Fibroblast of lung (primary cell): Measurements from ENCODE around the gene BCS1L. TPM values are rescaled to one million over a fixed set of nuclear protein-coding genes. Genes with fewer than 3 reads are reported as not detected.
A peak's percentile ranks its signal among the peaks of the same experiment; 100 is the strongest.

Experiments used
- DNase-seq, 2 donors: peaks; one replicate each; pipeline versions ENCODE4 v3.0.0 to v3.0.0-alpha.2; 2010; ENCODE audit warnings: low read depth in 2 of 2
- H2AFZ ChIP-seq: 2 replicates; pipeline ENCODE4 v1.5.1; 2012; ENCODE audit warnings: low read length, control low read depth, inconsistent platforms
- H3K27ac ChIP-seq: 2 replicates; pipeline ENCODE4 v1.5.1; 2011; ENCODE audit warnings: low read length, control low read depth; ENCODE audit not compliant: insufficient read depth
- H3K27me3 ChIP-seq: 2 replicates; pipeline ENCODE4 v1.5.1; 2011; ENCODE audit warnings: mild to moderate bottlenecking, low read length; ENCODE audit not compliant: control insufficient read depth, insufficient read depth
- H3K36me3 ChIP-seq: 2 replicates; pipeline ENCODE4 v1.5.1; 2011; ENCODE audit warnings: low read length; ENCODE audit not compliant: control insufficient read depth, insufficient read depth
- H3K4me1 ChIP-seq: 2 replicates; pipeline ENCODE4 v1.5.1; 2011; ENCODE audit warnings: low read length; ENCODE audit not compliant: control insufficient read depth, insufficient read depth; ENCODE audit errors: extremely low read depth
- H3K4me2 ChIP-seq: 2 replicates; pipeline ENCODE4 v1.5.1; 2011; ENCODE audit warnings: low read length, control low read depth; ENCODE audit not compliant: insufficient read depth; ENCODE audit errors: extremely low read depth
- H3K4me3 ChIP-seq, 4 experiments: fragments of 200-600 bp in 1 of 4; sonication (generic) in 1 of 4; replicated peaks in 1 of 4; 2 replicates each; pipeline ENCODE4 v1.5.1; 2011 to 2016; ENCODE audit warnings: low read length in 4 of 4, low read depth in 3 of 4, mild to moderate bottlenecking in 3 of 4, control low read depth in 2 of 4, inconsistent platforms in 1 of 4, mixed read lengths in 1 of 4; ENCODE audit not compliant: insufficient read depth in 1 of 4; ENCODE audit errors: control extremely low read depth in 1 of 4
- H3K79me2 ChIP-seq: 2 replicates; pipeline ENCODE4 v1.5.1; 2012; ENCODE audit warnings: mild to moderate bottlenecking, low read length, inconsistent platforms; ENCODE audit not compliant: control insufficient read depth, insufficient read depth
- H3K9ac ChIP-seq: 2 replicates; pipeline ENCODE4 v1.5.1; 2011; ENCODE audit warnings: mild to moderate bottlenecking, low read length, control low read depth; ENCODE audit not compliant: insufficient read depth
- H3K9me3 ChIP-seq: 2 replicates; pipeline ENCODE4 v1.5.1; 2012; ENCODE audit warnings: low read depth, low read length; ENCODE audit not compliant: control insufficient read depth, insufficient read depth
- H4K20me1 ChIP-seq: 2 replicates; pipeline ENCODE4 v1.5.1; 2011; ENCODE audit warnings: low read length; ENCODE audit not compliant: control insufficient read depth, insufficient read depth; ENCODE audit errors: extremely low read depth
- CTCF ChIP-seq, 2 donors: IDR thresholded peaks in 1 of 2; conservative IDR thresholded peaks in 1 of 2; 1 replicate in 1 of 2; 2 replicates in 1 of 2; pipeline ENCODE4 v1.5.1; 2011 to 2012; ENCODE audit warnings: low read length in 2 of 2, control low read depth in 1 of 2, inconsistent platforms in 1 of 2, low read depth in 1 of 2, mild to moderate bottlenecking in 1 of 2
- EZH2 ChIP-seq: IDR thresholded peaks from 2 replicates; pipeline ENCODE4 v1.5.1; 2012; ENCODE audit warnings: low read length, control low read depth, mild to moderate bottlenecking; ENCODE audit errors: missing control alignments
- polyA plus RNA-seq, 2 donors: library from polyadenylated mRNA; depleted of rRNA in 1 of 2; stranded (reverse) in 1 of 2; unstranded in 1 of 2; fragments of >200 nt; gene quantifications; 2 replicates each; pipeline ENCODE4 v1.2.1, GENCODE V29; 2011 to 2012; ENCODE audit warnings: missing spikeins in 1 of 2
- total RNA-seq: library from RNA; depleted of rRNA; stranded (reverse); fragments of >200 nt; gene quantifications from 2 replicates; pipeline ENCODE4 v1.2.1, GENCODE V29; 2014

Gene BCS1L
- total and polyA plus RNA-seq, 2 donors (not counting 1 experiment from before 2014, with no cell fraction given), result 28.8 to 38.3 TPM

GRCh38 chr2:218648787-218649100, 10.7 kb upstream of the BCS1L start:
- no peaks in the 10 kb centered on the region for H4K20me1 ChIP-seq
- H3K27me3 ChIP-seq, result no peaks in the 10 kb centered on the region
- H3K4me3 ChIP-seq, result no peak overlapping the region
- H3K9me3 ChIP-seq, result no peaks in the 10 kb centered on the region
- no peaks in the 10 kb centered on the region for H3K4me1 ChIP-seq
- H2AFZ ChIP-seq, result no peak overlapping the region
- DNase-seq, result no peak
- no peak overlapping the region for H3K4me2 ChIP-seq
- H3K9ac ChIP-seq, result no peak overlapping the region
- no peak overlapping the region for H3K27ac ChIP-seq
- TF ChIP-seq CTCF (conservative IDR thresholded peaks at IDR 0.05 in 1 of 2, IDR thresholded peaks at IDR 0.05 in 1 of 2; ENCODE audit: low read depth in 1 of 2, low read length in 2 of 2), result no peak
- TF ChIP-seq EZH2, result no peak
- H3K36me3 ChIP-seq, result peaks cover 16% of the 10 kb centered on the region
- H3K79me2 ChIP-seq, result no peaks in the 10 kb centered on the region

DNA sequence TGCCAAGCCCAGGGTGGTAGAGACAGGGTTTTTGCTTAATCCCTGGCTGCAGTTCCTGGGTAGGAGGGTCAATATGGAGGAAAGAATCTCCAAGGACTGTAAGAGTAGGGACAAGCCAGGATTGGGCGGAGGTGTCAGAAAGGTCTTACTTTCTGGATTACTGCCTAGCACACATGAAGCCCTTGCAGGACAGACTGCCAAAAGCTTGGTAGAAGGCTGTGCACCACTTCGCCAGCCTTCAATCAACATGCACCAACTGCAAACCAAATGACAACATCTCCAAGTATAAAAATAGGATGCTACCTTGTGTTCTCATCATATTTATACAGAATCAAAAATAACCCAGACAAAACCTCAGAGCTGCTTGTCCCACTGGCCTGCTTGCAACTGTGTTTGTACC, 3.7 kb upstream of the BCS1L start:
- H3K36me3 ChIP-seq, result peaks cover 10% of the 10 kb centered on the region
- DNase-seq, result no peak
- no peaks in the 10 kb centered on the region for H3K9me3 ChIP-seq
- no peak overlapping the region for H3K9ac ChIP-seq
- no peak overlapping the region for H3K4me3 ChIP-seq
- H3K4me1 ChIP-seq, result no peaks in the 10 kb centered on the region
- no peaks in the 10 kb centered on the region for H3K27me3 ChIP-seq
- H4K20me1 ChIP-seq, result no peaks in the 10 kb centered on the region
- H3K27ac ChIP-seq, result no peak overlapping the region
- H2AFZ ChIP-seq, result no peak overlapping the region
- H3K4me2 ChIP-seq, result no peak overlapping the region
- TF ChIP-seq EZH2, result no peak
- no peak for TF ChIP-seq CTCF (conservative IDR thresholded peaks at IDR 0.05 in 1 of 2, IDR thresholded peaks at IDR 0.05 in 1 of 2; ENCODE audit: low read depth in 1 of 2, low read length in 2 of 2)
- H3K79me2 ChIP-seq, result peaks cover 20% of the 10 kb centered on the region

DNA sequence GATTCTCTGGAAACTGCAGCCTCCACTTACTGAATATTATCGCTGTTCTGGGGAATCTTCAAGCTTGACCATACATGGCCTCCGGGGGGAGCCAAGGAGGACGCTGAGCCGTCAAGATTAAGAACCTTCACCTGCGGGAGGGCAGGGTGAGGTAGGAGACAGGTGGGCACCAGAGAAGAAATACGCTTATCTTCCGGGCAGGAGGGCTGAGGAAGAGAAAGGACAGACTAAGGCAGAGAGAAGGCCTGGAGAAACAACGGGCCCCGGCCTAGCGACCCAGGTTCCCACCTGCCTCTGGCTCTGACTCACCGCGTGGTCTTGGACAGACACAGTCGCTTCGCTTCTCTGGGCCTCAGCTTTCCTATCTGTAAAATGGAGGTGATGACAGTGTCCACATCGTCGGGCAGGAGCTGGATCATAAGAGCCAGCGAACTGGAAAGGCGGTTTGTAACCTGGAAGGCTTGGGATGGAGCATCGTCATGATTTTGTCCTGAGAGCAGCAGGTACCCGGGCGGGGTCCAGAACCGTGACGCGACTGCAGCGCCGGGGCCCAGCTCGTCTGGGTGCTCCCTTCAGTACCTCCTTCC, 719 bp upstream of the BCS1L start:
- no peak for TF ChIP-seq EZH2
- peak; percentile 47 to 48 for TF ChIP-seq CTCF (conservative IDR thresholded peaks at IDR 0.05 in 1 of 2, IDR thresholded peaks at IDR 0.05 in 1 of 2; ENCODE audit: low read depth in 1 of 2, low read length in 2 of 2)
- H3K9me3 ChIP-seq, result no peaks in the 10 kb centered on the region
- peak overlapping the region; percentile 40 to 95 (median 74) for H3K4me3 ChIP-seq
- peak overlapping the region; percentile 57 for H3K27ac ChIP-seq
- peak overlapping the region; percentile 79 for H3K4me2 ChIP-seq
- DNase-seq, result peak; percentile 27 to 36
- H3K36me3 ChIP-seq, result peaks cover 19% of the 10 kb centered on the region
- no peaks in the 10 kb centered on the region for H3K27me3 ChIP-seq
- H3K4me1 ChIP-seq, result no peaks in the 10 kb centered on the region
- H3K79me2 ChIP-seq, result peaks cover 20% of the 10 kb centered on the region
- peak overlapping the region; percentile 67 for H2AFZ ChIP-seq
- peak overlapping the region; percentile 35 for H3K9ac ChIP-seq
- no peaks in the 10 kb centered on the region for H4K20me1 ChIP-seq
